DOHH2 (cell line): ENCODE data around the gene NRXN3.

Experiments used
- H3F3A ChIP-seq: fragments of 200-600 bp; sonication (generic), shearing (Covaris generic); 2 replicates; pipeline ENCODE4 v1.6.0; 2016; ENCODE audit warnings: antibody characterized with exemption, mild to moderate bottlenecking; ENCODE audit not compliant: control insufficient read depth, insufficient read depth
- H3K27ac ChIP-seq: fragments of 200-600 bp; sonication (generic); 2 replicates; pipeline ENCODE4 v1.5.1; 2014; ENCODE audit warnings: low read depth, mild to moderate bottlenecking, low read length, moderate library complexity
- H3K27me3 ChIP-seq: fragments of 200-600 bp; sonication (generic); 2 replicates; pipeline ENCODE4 v1.6.1; 2014; ENCODE audit warnings: mild to moderate bottlenecking, low read length, mixed read lengths; ENCODE audit not compliant: control insufficient read depth
- H3K36me3 ChIP-seq: fragments of 200-600 bp; sonication (generic); 2 replicates; pipeline ENCODE4 v1.6.1; 2014; ENCODE audit warnings: mild to moderate bottlenecking, low read length, moderate library complexity, mixed read lengths; ENCODE audit not compliant: control insufficient read depth
- H3K4me1 ChIP-seq: fragments of 200-600 bp; sonication (generic); 2 replicates; pipeline ENCODE4 v1.6.1; 2014; ENCODE audit warnings: mild to moderate bottlenecking, low read length, mixed read lengths; ENCODE audit not compliant: control insufficient read depth
- H3K4me2 ChIP-seq: fragments of 200-600 bp; sonication (generic); 2 replicates; pipeline ENCODE4 v1.6.0; 2014; ENCODE audit warnings: mild to moderate bottlenecking, low read length, moderate library complexity
- H3K4me3 ChIP-seq: fragments of 200-600 bp; sonication (generic); 2 replicates; pipeline ENCODE4 v1.5.1; 2014; ENCODE audit warnings: mild to moderate bottlenecking, low read length, mixed read lengths
- H3K79me2 ChIP-seq: fragments of 200-600 bp; sonication (generic); 2 replicates; pipeline ENCODE4 v1.6.1; 2014; ENCODE audit warnings: mild to moderate bottlenecking, low read length, mixed read lengths; ENCODE audit not compliant: control insufficient read depth
- H3K9me2 ChIP-seq: fragments of 200-600 bp; sonication (generic); replicated peaks from 2 replicates; pipeline ENCODE4 v1.6.1; 2014; ENCODE audit warnings: mild to moderate bottlenecking, low read length, mixed read lengths; ENCODE audit not compliant: control insufficient read depth
- H3K9me3 ChIP-seq: fragments of 200-600 bp; sonication (generic); 2 replicates; pipeline ENCODE4 v1.6.1; 2014; ENCODE audit warnings: antibody characterized with exemption, low read length, mixed read lengths; ENCODE audit not compliant: control insufficient read depth, insufficient read depth
- H4K20me1 ChIP-seq: fragments of 200-600 bp; sonication (generic); 2 replicates; pipeline ENCODE4 v1.6.0; 2014; ENCODE audit warnings: low read depth, mild to moderate bottlenecking, antibody characterized with exemption, low read length, moderate library complexity; ENCODE audit not compliant: control insufficient read depth, insufficient read depth
- CTCF ChIP-seq: fragments of 200-600 bp; sonication (generic); IDR thresholded peaks from one replicate; pipeline ENCODE4 v1.5.1; 2014; ENCODE audit warnings: antibody characterized with exemption, mild to moderate bottlenecking, low read depth, low read length; ENCODE audit not compliant: poor library complexity, severe bottlenecking
- EZH2phosphoT487 ChIP-seq: fragments of 200-600 bp; sonication (generic); IDR thresholded peaks from 2 replicates; pipeline ENCODE4 v1.6.1; 2017; ENCODE audit warnings: borderline replicate concordance, mild to moderate bottlenecking, antibody characterized with exemption, low read length, moderate library complexity, mixed read lengths

The NRXN3 gene

GRCh38 chr14:78363008-78363407 is 192.8 kb downstream of the NRXN3 start:
- TF ChIP-seq EZH2phosphoT487 (no peak), CTCF (no peak)
- H3K79me2 ChIP-seq: no peaks in the 10 kb centered on the region

GRCh38 chr14:78367355-78367754 is 197.2 kb downstream of the NRXN3 start:
- H3K4me1 ChIP-seq: no peaks in the 10 kb centered on the region
- no peaks in the 10 kb centered on the region for H3F3A ChIP-seq
- no peak overlapping the region for H3K4me3 ChIP-seq
- H3K79me2 ChIP-seq: no peaks in the 10 kb centered on the region
- no peaks in the 10 kb centered on the region for H3K36me3 ChIP-seq
- no peaks in the 10 kb centered on the region for H3K27me3 ChIP-seq
- no peaks in the 10 kb centered on the region for H4K20me1 ChIP-seq
- no peak overlapping the region for H3K4me2 ChIP-seq
- no peaks in the 10 kb centered on the region for H3K9me2 ChIP-seq
- no peak for TF ChIP-seq CTCF
- no peak for TF ChIP-seq EZH2phosphoT487
- no peaks in the 10 kb centered on the region for H3K9me3 ChIP-seq
- no peak overlapping the region for H3K27ac ChIP-seq

More at GRCh38 chr14:78363008-78363407, 192.8 kb downstream of the NRXN3 start:
- Histone ChIP-seq H3K4me3 (no peak overlapping the region), H3K27ac (no peak overlapping the region), H3K9me2 (no peaks in the 10 kb centered on the region), H3F3A (no peaks in the 10 kb centered on the region), H3K36me3 (no peaks in the 10 kb centered on the region), H3K4me2 (no peak overlapping the region), H3K27me3 (no peaks in the 10 kb centered on the region), H3K9me3 (no peaks in the 10 kb centered on the region), H3K4me1 (no peaks in the 10 kb centered on the region), H4K20me1 (no peaks in the 10 kb centered on the region)

GRCh38 chr14:78383060-78383459 is 212.9 kb downstream of the NRXN3 start:
- Histone ChIP-seq H3K9me3 (no peaks in the 10 kb centered on the region), H3K4me1 (no peaks in the 10 kb centered on the region), H3K9me2 (no peaks in the 10 kb centered on the region), H3F3A (no peaks in the 10 kb centered on the region), H3K27me3 (no peaks in the 10 kb centered on the region), H3K79me2 (no peaks in the 10 kb centered on the region), H4K20me1 (no peaks in the 10 kb centered on the region), H3K27ac (no peak overlapping the region), H3K4me3 (no peak overlapping the region), H3K4me2 (no peak overlapping the region), H3K36me3 (no peaks in the 10 kb centered on the region)
- no peak for TF ChIP-seq CTCF
- no peak for TF ChIP-seq EZH2phosphoT487

GRCh38 chr14:78398216-78398615 is 228.0 kb downstream of the NRXN3 start:
- no peak for TF ChIP-seq CTCF
- TF ChIP-seq EZH2phosphoT487: no peak
- peaks cover 14% of the 10 kb centered on the region for H3K27me3 ChIP-seq
- H3K4me1 ChIP-seq: no peaks in the 10 kb centered on the region
- no peaks in the 10 kb centered on the region for H3K9me2 ChIP-seq
- no peaks in the 10 kb centered on the region for H3F3A ChIP-seq
- H3K27ac ChIP-seq: no peak overlapping the region
- no peak overlapping the region for H3K4me3 ChIP-seq
- H3K79me2 ChIP-seq: no peaks in the 10 kb centered on the region
- no peak overlapping the region for H3K4me2 ChIP-seq
- no peaks in the 10 kb centered on the region for H3K9me3 ChIP-seq
- H3K36me3 ChIP-seq: no peaks in the 10 kb centered on the region
- H4K20me1 ChIP-seq: no peaks in the 10 kb centered on the region
